Stimulated activated CD8-positive, alpha-beta memory T cell treated with anti-CD3 and anti-CD28 coated beads, Interleukin-4, amount 100 ng/mL, for 24 hours (primary cell): Measurements from ENCODE around the gene CEACAM21.
"Not testable (repeated sequence)": the region's sequence is repeated elsewhere in the genome, so short reads cannot be mapped to it uniquely, and the experiment has no call there.

Source experiments
- DNase-seq: peaks from one replicate; pipeline ENCODE4 v3.0.0-alpha.2; 2020; ENCODE audit warnings: low read depth

The CEACAM21 gene

GRCh38 chr19:41549884-41550283 is 26.1 kb upstream of the CEACAM21 start:
- no peak for DNase-seq

GRCh38 chr19:41551212-41551610 is 24.8 kb upstream of the CEACAM21 start:
- no peak for DNase-seq

- no peak for DNase-seq
Measured at GRCh38 chr19:41551711-41552110, 24.3 kb upstream of the CEACAM21 start.

GRCh38 chr19:41552558-41552957 is 23.4 kb upstream of the CEACAM21 start:
- DNase-seq, result no peak

- no peak for DNase-seq
Measured at GRCh38 chr19:41553804-41554203, 22.2 kb upstream of the CEACAM21 start.

GRCh38 chr19:41554907-41555306 is 21.1 kb upstream of the CEACAM21 start:
- no peak for DNase-seq

GRCh38 chr19:41555748-41556147 is 20.2 kb upstream of the CEACAM21 start:
- no peak for DNase-seq

GRCh38 chr19:41563854-41564514 is 12.0 kb upstream of the CEACAM21 start:
- no peak for DNase-seq

GRCh38 chr19:41564515-41565378 is 11.2 kb upstream of the CEACAM21 start:
- DNase-seq, result no peak

- DNase-seq, result no peak
Measured at GRCh38 chr19:41565379-41565720, 10.6 kb upstream of the CEACAM21 start.

- DNase-seq, result no peak
Measured at GRCh38 chr19:41566001-41566400, 10.0 kb upstream of the CEACAM21 start.

- DNase-seq, result no peak
Measured at GRCh38 chr19:41569481-41570150, 6.3 kb upstream of the CEACAM21 start.

- DNase-seq, result no peak
Measured at GRCh38 chr19:41570179-41570578, 5.8 kb upstream of the CEACAM21 start.

GRCh38 chr19:41570639-41571112 is 5.3 kb upstream of the CEACAM21 start:
- peak; percentile 69 for DNase-seq

- no peak for DNase-seq
Measured at GRCh38 chr19:41577144-41577830, 1.3 kb downstream of the CEACAM21 start.

GRCh38 chr19:41577833-41578232 is 1.9 kb downstream of the CEACAM21 start:
- no peak for DNase-seq

- DNase-seq, result no peak
Measured at GRCh38 chr19:41578886-41579285, 2.9 kb downstream of the CEACAM21 start.

- DNase-seq, result not testable (repeated sequence)
Measured at GRCh38 chr19:41581068-41581467, 5.1 kb downstream of the CEACAM21 start.

GRCh38 chr19:41582577-41583182 is 6.7 kb downstream of the CEACAM21 start:
- DNase-seq, result not testable (repeated sequence)

GRCh38 chr19:41584260-41584810 is 8.4 kb downstream of the CEACAM21 start:
- DNase-seq, result no peak

- DNase-seq, result no peak
Measured at GRCh38 chr19:41584931-41585330, 9.0 kb downstream of the CEACAM21 start.
